Uterus (tissue), 2 donors: ENCODE measurements around the gene NOTCH4.

Experiments used
- POLR2A ChIP-seq, 2 donors: fragments of 450-650 bp; IDR thresholded peaks; one replicate each; pipeline ENCODE4 v1.6.1; 2016; ENCODE audit warnings: antibody characterized with exemption in 2 of 2, mild to moderate bottlenecking in 1 of 2, moderate library complexity in 1 of 2
- TF ChIP-seq, protein P1 (sequence below), 4 experiments: fragments of 200-600 bp in 2 of 4; fragments of 450-650 bp in 2 of 4; sonication (generic) in 2 of 4; IDR thresholded peaks; one replicate each; pipeline ENCODE4 v1.5.1; 2016 to 2019; ENCODE audit warnings: antibody characterized with exemption in 4 of 4, mild to moderate bottlenecking in 2 of 4, moderate library complexity in 1 of 4

DNA sequence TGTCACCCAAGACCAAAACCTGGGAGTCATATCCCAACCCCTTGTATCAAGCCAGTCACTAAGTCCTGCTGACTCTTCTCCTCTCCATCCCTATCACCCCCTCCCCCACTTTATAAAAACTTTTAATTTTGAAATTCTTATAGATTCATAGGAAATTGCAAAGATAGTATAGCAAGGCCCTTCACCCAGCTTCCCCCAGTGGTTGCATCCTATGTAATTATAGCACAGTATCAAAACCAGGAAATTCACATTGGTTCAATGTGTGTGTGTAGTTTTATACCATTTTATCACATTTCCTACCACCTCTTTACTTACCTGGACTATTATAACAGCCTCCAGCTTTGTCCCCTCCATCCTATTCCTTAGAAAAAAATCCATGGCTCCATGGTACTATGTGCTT, 65.8 kb downstream of the NOTCH4 start:
- TF ChIP-seq, protein P1, sequence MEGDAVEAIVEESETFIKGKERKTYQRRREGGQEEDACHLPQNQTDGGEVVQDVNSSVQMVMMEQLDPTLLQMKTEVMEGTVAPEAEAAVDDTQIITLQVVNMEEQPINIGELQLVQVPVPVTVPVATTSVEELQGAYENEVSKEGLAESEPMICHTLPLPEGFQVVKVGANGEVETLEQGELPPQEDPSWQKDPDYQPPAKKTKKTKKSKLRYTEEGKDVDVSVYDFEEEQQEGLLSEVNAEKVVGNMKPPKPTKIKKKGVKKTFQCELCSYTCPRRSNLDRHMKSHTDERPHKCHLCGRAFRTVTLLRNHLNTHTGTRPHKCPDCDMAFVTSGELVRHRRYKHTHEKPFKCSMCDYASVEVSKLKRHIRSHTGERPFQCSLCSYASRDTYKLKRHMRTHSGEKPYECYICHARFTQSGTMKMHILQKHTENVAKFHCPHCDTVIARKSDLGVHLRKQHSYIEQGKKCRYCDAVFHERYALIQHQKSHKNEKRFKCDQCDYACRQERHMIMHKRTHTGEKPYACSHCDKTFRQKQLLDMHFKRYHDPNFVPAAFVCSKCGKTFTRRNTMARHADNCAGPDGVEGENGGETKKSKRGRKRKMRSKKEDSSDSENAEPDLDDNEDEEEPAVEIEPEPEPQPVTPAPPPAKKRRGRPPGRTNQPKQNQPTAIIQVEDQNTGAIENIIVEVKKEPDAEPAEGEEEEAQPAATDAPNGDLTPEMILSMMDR (IDR thresholded peaks at IDR 0.05), result no peak
- no peak for TF ChIP-seq POLR2A (IDR thresholded peaks at IDR 0.05)
